ENCODE measurements around the gene OPCML.

The OPCML gene

DNA sequence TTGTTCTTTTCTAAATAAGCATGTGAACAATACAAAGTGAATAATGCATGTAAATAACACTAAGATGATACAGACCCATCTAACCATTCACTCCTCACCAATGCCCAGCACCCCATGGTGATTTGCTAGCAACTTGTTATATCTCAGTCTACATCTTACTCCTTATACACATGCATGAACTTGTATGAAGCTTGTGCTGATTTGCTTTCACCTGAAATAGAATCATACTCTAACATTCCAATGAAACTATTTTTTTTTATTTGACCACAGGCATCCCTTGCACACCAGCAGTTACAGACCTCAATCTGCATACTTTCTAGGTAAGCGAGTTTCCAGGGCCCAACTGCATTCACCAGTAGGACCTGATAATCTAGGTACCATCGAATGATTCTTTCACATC, 873.6 kb downstream of the OPCML start:
- H4K20me1 ChIP-seq (ENCODE audit: control insufficient read depth, insufficient read depth, low read depth, low read length): no peaks in the 10 kb centered on the region
- H3K4me3 ChIP-seq (ENCODE audit: low read length): no peak overlapping the region
- H3F3A ChIP-seq (ENCODE audit: control insufficient read depth, insufficient read depth): no peaks in the 10 kb centered on the region
- no peak overlapping the region for H3K4me2 ChIP-seq (ENCODE audit: low read length)
- peaks cover 5% of the 10 kb centered on the region; the same call in 1 of the 2 replicates for H3K9me3 ChIP-seq (ENCODE audit: control insufficient read depth, insufficient read depth, low read length)
- H3K79me2 ChIP-seq (ENCODE audit: control insufficient read depth, low read length): no peaks in the 10 kb centered on the region
- no peak overlapping the region for H3K27ac ChIP-seq (ENCODE audit: low read depth, low read length)
- H3K27me3 ChIP-seq (ENCODE audit: control insufficient read depth, low read length): no peaks in the 10 kb centered on the region
- H3K9me2 ChIP-seq (replicated peaks; ENCODE audit: control insufficient read depth, low read length): no peaks in the 10 kb centered on the region
- H3K4me1 ChIP-seq (ENCODE audit: control insufficient read depth, low read length): no peaks in the 10 kb centered on the region
- TF ChIP-seq, protein P1, sequence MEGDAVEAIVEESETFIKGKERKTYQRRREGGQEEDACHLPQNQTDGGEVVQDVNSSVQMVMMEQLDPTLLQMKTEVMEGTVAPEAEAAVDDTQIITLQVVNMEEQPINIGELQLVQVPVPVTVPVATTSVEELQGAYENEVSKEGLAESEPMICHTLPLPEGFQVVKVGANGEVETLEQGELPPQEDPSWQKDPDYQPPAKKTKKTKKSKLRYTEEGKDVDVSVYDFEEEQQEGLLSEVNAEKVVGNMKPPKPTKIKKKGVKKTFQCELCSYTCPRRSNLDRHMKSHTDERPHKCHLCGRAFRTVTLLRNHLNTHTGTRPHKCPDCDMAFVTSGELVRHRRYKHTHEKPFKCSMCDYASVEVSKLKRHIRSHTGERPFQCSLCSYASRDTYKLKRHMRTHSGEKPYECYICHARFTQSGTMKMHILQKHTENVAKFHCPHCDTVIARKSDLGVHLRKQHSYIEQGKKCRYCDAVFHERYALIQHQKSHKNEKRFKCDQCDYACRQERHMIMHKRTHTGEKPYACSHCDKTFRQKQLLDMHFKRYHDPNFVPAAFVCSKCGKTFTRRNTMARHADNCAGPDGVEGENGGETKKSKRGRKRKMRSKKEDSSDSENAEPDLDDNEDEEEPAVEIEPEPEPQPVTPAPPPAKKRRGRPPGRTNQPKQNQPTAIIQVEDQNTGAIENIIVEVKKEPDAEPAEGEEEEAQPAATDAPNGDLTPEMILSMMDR (IDR thresholded peaks at IDR 0.05; ENCODE audit: low read depth, low read length, poor library complexity, severe bottlenecking): no peak
- no peak for TF ChIP-seq EZH2phosphoT487 (IDR thresholded peaks at IDR 0.05; ENCODE audit: borderline replicate concordance, low read length)
- no peaks in the 10 kb centered on the region for H3K36me3 ChIP-seq (ENCODE audit: control insufficient read depth, low read length)

DNA sequence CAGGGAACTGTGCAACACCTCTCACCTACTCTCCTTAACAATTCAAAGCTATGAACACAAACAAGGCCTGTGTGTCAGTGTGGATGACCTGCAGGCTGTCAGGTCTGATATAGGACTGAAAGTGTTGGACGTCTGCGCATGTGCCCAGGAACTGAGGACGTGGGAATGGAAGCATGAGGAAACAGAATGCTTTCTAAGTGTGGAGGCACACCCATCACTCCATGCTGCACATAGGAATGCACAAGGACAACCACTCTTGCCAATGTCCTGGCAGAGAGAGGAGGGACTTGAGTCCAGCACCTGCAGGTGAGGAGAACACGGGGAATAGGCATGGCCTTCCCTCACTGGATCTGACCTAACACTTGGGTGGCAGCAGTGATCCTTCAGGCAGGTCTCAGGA, 874.3 kb downstream of the OPCML start:
- no peaks in the 10 kb centered on the region for H3K36me3 ChIP-seq (ENCODE audit: control insufficient read depth, low read length)
- H3K79me2 ChIP-seq (ENCODE audit: control insufficient read depth, low read length): no peaks in the 10 kb centered on the region
- H3K4me3 ChIP-seq (ENCODE audit: low read length): no peak overlapping the region
- H3K9me3 ChIP-seq (ENCODE audit: control insufficient read depth, insufficient read depth, low read length): peaks cover 5% of the 10 kb centered on the region; the same call in 1 of the 2 replicates
- no peaks in the 10 kb centered on the region for H3K27me3 ChIP-seq (ENCODE audit: control insufficient read depth, low read length)
- H3K9me2 ChIP-seq (replicated peaks; ENCODE audit: control insufficient read depth, low read length): no peaks in the 10 kb centered on the region
- H3K4me2 ChIP-seq (ENCODE audit: low read length): no peak overlapping the region
- H3K27ac ChIP-seq (ENCODE audit: low read depth, low read length): no peak overlapping the region
- no peaks in the 10 kb centered on the region for H3K4me1 ChIP-seq (ENCODE audit: control insufficient read depth, low read length)
- no peaks in the 10 kb centered on the region for H3F3A ChIP-seq (ENCODE audit: control insufficient read depth, insufficient read depth)
- no peaks in the 10 kb centered on the region for H4K20me1 ChIP-seq (ENCODE audit: control insufficient read depth, insufficient read depth, low read depth, low read length)
- TF ChIP-seq, protein P1 (IDR thresholded peaks at IDR 0.05; ENCODE audit: low read depth, low read length, poor library complexity, severe bottlenecking): no peak
- TF ChIP-seq EZH2phosphoT487 (IDR thresholded peaks at IDR 0.05; ENCODE audit: borderline replicate concordance, low read length): no peak

DNA sequence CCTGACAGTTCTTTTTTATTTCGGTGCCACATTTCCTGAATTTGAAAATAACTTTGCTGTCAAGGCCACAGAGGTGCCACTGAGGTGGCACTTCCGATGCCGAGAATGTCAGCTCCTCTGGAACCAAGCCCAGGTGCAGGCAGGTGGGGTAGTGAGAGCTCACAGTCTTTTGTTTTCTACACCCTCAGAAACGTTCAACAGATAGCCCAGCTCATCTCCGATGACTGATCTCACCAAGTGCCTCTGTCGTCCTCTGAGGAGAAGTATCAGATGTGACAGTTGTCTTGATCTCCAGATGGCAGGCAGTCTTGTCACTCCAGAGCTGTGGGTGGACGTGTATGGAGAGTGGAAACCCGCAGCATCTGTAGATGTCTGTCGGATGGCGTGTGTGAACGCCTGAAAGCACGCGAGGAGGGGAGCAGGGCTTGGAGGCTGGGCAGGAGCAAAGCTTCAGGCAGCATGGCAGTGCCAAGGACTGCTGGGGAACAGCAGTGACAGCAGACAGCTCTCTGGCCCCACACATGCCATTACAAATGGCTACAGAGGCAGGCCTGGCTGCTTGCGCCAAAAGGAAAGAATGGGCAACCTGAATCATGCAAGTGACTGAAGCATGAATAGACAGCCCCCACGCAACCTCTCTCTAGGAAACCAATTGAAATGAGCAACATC, 877.0 kb downstream of the OPCML start:
- peaks cover 5% of the 10 kb centered on the region; the same call in 1 of the 2 replicates for H3K9me3 ChIP-seq (ENCODE audit: control insufficient read depth, insufficient read depth, low read length)
- H3F3A ChIP-seq (ENCODE audit: control insufficient read depth, insufficient read depth): no peaks in the 10 kb centered on the region
- no peaks in the 10 kb centered on the region for H3K79me2 ChIP-seq (ENCODE audit: control insufficient read depth, low read length)

More for the DNA sequence above, 877.0 kb downstream of the OPCML start:
- H3K4me3 ChIP-seq (ENCODE audit: low read length): no peak overlapping the region
- TF ChIP-seq EZH2phosphoT487 (IDR thresholded peaks at IDR 0.05; ENCODE audit: borderline replicate concordance, low read length): no peak
- TF ChIP-seq, protein P1 (IDR thresholded peaks at IDR 0.05; ENCODE audit: low read depth, low read length, poor library complexity, severe bottlenecking): no peak
- no peak overlapping the region for H3K27ac ChIP-seq (ENCODE audit: low read depth, low read length)
- no peaks in the 10 kb centered on the region for H3K9me2 ChIP-seq (replicated peaks; ENCODE audit: control insufficient read depth, low read length)
- no peaks in the 10 kb centered on the region for H4K20me1 ChIP-seq (ENCODE audit: control insufficient read depth, insufficient read depth, low read depth, low read length)
- no peaks in the 10 kb centered on the region for H3K27me3 ChIP-seq (ENCODE audit: control insufficient read depth, low read length)
- H3K36me3 ChIP-seq (ENCODE audit: control insufficient read depth, low read length): no peaks in the 10 kb centered on the region
- H3K4me2 ChIP-seq (ENCODE audit: low read length): no peak overlapping the region
- no peaks in the 10 kb centered on the region for H3K4me1 ChIP-seq (ENCODE audit: control insufficient read depth, low read length)

Data from DOHH2 (cell line).